Measurements from ENCODE around the gene NOL7. TPM values are rescaled to one million over a fixed set of nuclear protein-coding genes. Genes with fewer than 3 reads are reported as not detected.

Gene NOL7
- total and polyA plus RNA-seq, 9 of the 15 experiments (the other 6 are each of a cell fraction or from before 2014, with no cell fraction given) = 19.4 to 235 (median 157) TPM

DNA sequence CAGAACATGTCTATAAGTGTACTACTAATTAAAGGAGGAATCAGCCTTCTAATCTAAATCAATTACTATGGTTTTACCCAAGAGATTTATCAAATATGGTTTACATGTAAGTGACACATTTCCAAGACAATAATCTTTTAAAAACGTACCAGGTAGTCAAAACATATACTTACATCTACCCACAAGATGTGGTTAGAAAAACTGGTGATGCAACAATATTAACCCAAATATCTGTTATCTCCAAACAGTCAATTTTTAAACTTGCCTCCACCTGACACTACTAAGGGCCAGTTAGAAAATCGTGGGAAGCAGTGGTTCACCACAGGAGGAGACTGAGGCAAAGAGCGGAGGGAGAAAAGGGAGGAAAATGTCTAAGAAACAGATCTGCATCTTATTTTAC lies 28.0 kb downstream of the NOL7 start:
- in situ Hi-C loops (cut with MboI) (no loop called here), intact Hi-C loops (cut with micrococcal nuclease) (no loop called here)
- ChIA-PET CTCF (ENCODE audit: low intra/inter-chr PET ratio) (no interaction called here), POLR2A (interaction anchor here (1.9 kb wide), 1 partner anchor 12 kb away, joined by 6 read pairs; no protein-coding TSS in a partner anchor)
- no TSS peak for BruUV-seq (replicated peaks)
- H4K20me1 ChIP-seq (replicated peaks; ENCODE audit: control insufficient read depth, insufficient read depth, low read length) = no peaks in the 10 kb centered on the region
- peaks cover 76% of the 10 kb centered on the region for H3K36me3 ChIP-seq (ENCODE audit: control insufficient read depth, insufficient read depth, low read length)
- H3K4me2 ChIP-seq (ENCODE audit: insufficient read depth, low read length) = no peak overlapping the region
- DNase-seq (ENCODE audit: extremely low read depth in 1 of 4, low spot score in 3 of 4) = no peak
- no peak overlapping the region for H2AFZ ChIP-seq (ENCODE audit: low read depth, low read length)
- peaks cover 4% of the 10 kb centered on the region; the same call in 1 of the 3 replicates for H3K79me2 ChIP-seq (ENCODE audit: control insufficient read depth, insufficient read depth, low read length)
- FAIRE-seq = no peak
- no peak for ATAC-seq
- no peaks in the 10 kb centered on the region for H3K9me3 ChIP-seq (replicated peaks; ENCODE audit: control insufficient read depth, insufficient read depth, low read depth, low read length)
- no peaks in the 10 kb centered on the region for H3K9me1 ChIP-seq (ENCODE audit: control insufficient read depth, insufficient read depth, low read length)
- H3K27ac ChIP-seq (ENCODE audit: extremely low read depth, low read depth, low read length) = no peak overlapping the region
- H3K4me1 ChIP-seq (replicated peaks in 1 of 2; ENCODE audit: control insufficient read depth in 2 of 2, insufficient read depth in 2 of 2, low read length in 2 of 2) = no peaks in the 10 kb centered on the region
- H3K9ac ChIP-seq (ENCODE audit: insufficient read depth in 1 of 2, low read depth in 2 of 2, low read length in 2 of 2) = no peak overlapping the region
- H3K27me3 ChIP-seq (ENCODE audit: control insufficient read depth in 2 of 2, insufficient read depth in 2 of 2, low read length in 2 of 2) = no peaks in the 10 kb centered on the region
- no peak overlapping the region for H3K4me3 ChIP-seq
- WGBS (ENCODE audit: insufficient coverage, low coverage, missing lambda C conversion rate) = 56% methylated on average over 3 of the region's 3 CpGs
- TF ChIP-seq LCOR (CRISPR knock-in tag; IDR thresholded peaks at IDR 0.05) (no peak), ETV6 (IDR thresholded peaks at IDR 0.05; ENCODE audit: borderline replicate concordance in 1 of 2, low read depth in 2 of 2, low read length in 1 of 2) (no peak), ETV6 (CRISPR knock-in tag; IDR thresholded peaks at IDR 0.05; ENCODE audit: borderline replicate concordance) (no peak), PTTG1 (tag; IDR thresholded peaks at IDR 0.05; ENCODE audit: low read depth) (no peak), ZNF398 (CRISPR knock-in tag; IDR thresholded peaks at IDR 0.05) (no peak), GABPA (tag; conservative IDR thresholded peaks at IDR 0.05; ENCODE audit: low read depth) (no peak), KAT2B (IDR thresholded peaks at IDR 0.05; ENCODE audit: low read depth, low read length) (no peak), CHD2 (IDR thresholded peaks at IDR 0.05; ENCODE audit: low read depth, low read length) (no peak), NCOR1 (IDR thresholded peaks at IDR 0.05) (no peak), CREB3 (tag; conservative IDR thresholded peaks at IDR 0.05; ENCODE audit: low read depth) (no peak), OTX1 (CRISPR knock-in tag; IDR thresholded peaks at IDR 0.05) (no peak), SIN3B (IDR thresholded peaks at IDR 0.05; ENCODE audit: low read depth) (no peak), ELF1 (tag; IDR thresholded peaks at IDR 0.05) (no peak), RBM39 (optimal IDR thresholded peaks at IDR 0.05; ENCODE audit: low read depth, low read length) (no peak), ZNF3 (CRISPR knock-in tag; IDR thresholded peaks at IDR 0.05) (no peak), CEBPG (CRISPR knock-in tag; IDR thresholded peaks at IDR 0.05) (no peak), CEBPG (tag; conservative IDR thresholded peaks at IDR 0.05 in 1 of 2, IDR thresholded peaks at IDR 0.05 in 1 of 2) (peak; percentile 16 to 68; a peak in 1 of 4 replicates), KLF16 (IDR thresholded peaks at IDR 0.05) (no peak)
- TF ChIP-seq, protein P1, sequence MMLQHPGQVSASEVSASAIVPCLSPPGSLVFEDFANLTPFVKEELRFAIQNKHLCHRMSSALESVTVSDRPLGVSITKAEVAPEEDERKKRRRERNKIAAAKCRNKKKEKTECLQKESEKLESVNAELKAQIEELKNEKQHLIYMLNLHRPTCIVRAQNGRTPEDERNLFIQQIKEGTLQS (IDR thresholded peaks at IDR 0.05) = peak; percentile 69
- TF ChIP-seq, protein P1 (CRISPR knock-in tag; conservative IDR thresholded peaks at IDR 0.05) = no peak
